Activated B cell treated with CpG ODN at 0.5 μM for 24 hours (primary cell): ENCODE results near the gene STK26. TPM values are rescaled to one million over a fixed set of nuclear protein-coding genes. Genes with fewer than 3 reads are reported as not detected.
"Not testable (repeated sequence)": the region's sequence is repeated elsewhere in the genome, so short reads cannot be mapped to it uniquely, and the experiment has no call there.

ENCODE experiments used
- ATAC-seq: fragments of 200-7000 bp; cut with Tn5 transposase; one replicate; pipeline ENCODE4 v1.10.0; 2021; ENCODE audit warnings: low read depth, mild to moderate bottlenecking, moderate library complexity
- CTCF ChIA-PET: fragments of 350-600 bp; sonication (Branson Sonifier 250); formaldehyde crosslinking; loops from one replicate; lab custom pipeline; 2021; ENCODE audit warnings: antibody characterized with exemption; lab: Charles Lee
- POLR2A ChIA-PET: fragments of 350-600 bp; sonication (Branson Sonifier 250); formaldehyde crosslinking; loops from one replicate; lab custom pipeline; 2021; ENCODE audit warnings: antibody characterized with exemption; lab: Charles Lee
- DNase-seq: peaks from one replicate; pipeline ENCODE4 v3.0.0; 2022
- H3K27ac Mint-ChIP-seq: one replicate; pipeline ENCODE4 v1.8.0; 2020; ENCODE audit warnings: mixed read lengths
- H3K27me3 Mint-ChIP-seq: one replicate; pipeline ENCODE4 v1.8.0; 2021; ENCODE audit warnings: mixed read lengths
- H3K36me3 Mint-ChIP-seq: one replicate; pipeline ENCODE4 v1.8.0; 2021; ENCODE audit warnings: low read depth, mixed read lengths
- H3K4me1 Mint-ChIP-seq: one replicate; pipeline ENCODE4 v1.8.0; 2021; ENCODE audit warnings: mixed read lengths
- H3K4me3 Mint-ChIP-seq: one replicate; pipeline ENCODE4 v1.8.0; 2020; ENCODE audit warnings: mild to moderate bottlenecking, mixed read lengths
- H3K9me3 Mint-ChIP-seq: one replicate; pipeline ENCODE4 v1.8.0; 2020; ENCODE audit warnings: mixed read lengths
- intact Hi-C: fragments of 100-400 bp; cut with micrococcal nuclease; formaldehyde crosslinking; loops from one replicate; pipeline ENCODE4 v1.15.1; 2024
- total RNA-seq: library from RNA; stranded (reverse); gene quantifications from 2 replicates; pipeline ENCODE4 v1.2.3, GENCODE V29; 2022
- TF ChIP-seq, protein P1 (sequence below): fragments of 200-600 bp; IDR thresholded peaks from one replicate; pipeline ENCODE4 v1.8.0; 2022; ENCODE audit warnings: antibody characterized with exemption, mild to moderate bottlenecking

STK26 gene
- total RNA-seq, 1 donor from 2014 or later: 19.9 TPM

DNA sequence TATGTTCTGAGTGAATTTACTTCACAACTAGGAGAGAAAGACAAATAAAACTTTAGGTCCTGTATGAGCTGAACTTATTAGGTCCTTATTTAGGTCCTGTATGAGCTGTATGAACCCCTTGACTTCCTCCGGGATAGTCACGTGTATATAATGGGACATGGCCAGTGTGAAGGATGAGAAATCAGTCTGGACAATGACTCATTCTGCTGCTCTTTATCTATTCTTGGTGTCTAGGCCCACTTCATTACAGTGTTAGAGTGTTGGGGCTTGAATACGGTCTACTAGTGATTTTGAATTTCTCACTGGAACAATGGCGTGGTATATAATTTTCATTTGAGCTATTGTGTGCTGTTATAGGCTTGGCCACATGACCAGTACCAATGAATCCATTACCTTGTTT is 21.9 kb downstream of the STK26 start:
- ChIA-PET POLR2A (no interaction called here), CTCF (no interaction called here)
- H3K36me3 Mint-ChIP-seq: peaks cover under 1% of the 10 kb centered on the region
- H3K9me3 Mint-ChIP-seq: no peaks in the 10 kb centered on the region
- H3K27ac Mint-ChIP-seq: no peak overlapping the region
- intact Hi-C loops: no loop called here
- TF ChIP-seq, protein P1, sequence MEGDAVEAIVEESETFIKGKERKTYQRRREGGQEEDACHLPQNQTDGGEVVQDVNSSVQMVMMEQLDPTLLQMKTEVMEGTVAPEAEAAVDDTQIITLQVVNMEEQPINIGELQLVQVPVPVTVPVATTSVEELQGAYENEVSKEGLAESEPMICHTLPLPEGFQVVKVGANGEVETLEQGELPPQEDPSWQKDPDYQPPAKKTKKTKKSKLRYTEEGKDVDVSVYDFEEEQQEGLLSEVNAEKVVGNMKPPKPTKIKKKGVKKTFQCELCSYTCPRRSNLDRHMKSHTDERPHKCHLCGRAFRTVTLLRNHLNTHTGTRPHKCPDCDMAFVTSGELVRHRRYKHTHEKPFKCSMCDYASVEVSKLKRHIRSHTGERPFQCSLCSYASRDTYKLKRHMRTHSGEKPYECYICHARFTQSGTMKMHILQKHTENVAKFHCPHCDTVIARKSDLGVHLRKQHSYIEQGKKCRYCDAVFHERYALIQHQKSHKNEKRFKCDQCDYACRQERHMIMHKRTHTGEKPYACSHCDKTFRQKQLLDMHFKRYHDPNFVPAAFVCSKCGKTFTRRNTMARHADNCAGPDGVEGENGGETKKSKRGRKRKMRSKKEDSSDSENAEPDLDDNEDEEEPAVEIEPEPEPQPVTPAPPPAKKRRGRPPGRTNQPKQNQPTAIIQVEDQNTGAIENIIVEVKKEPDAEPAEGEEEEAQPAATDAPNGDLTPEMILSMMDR: no peak
- no peak for ATAC-seq
- H3K27me3 Mint-ChIP-seq: no peaks in the 10 kb centered on the region
- no peak for DNase-seq
- no peak overlapping the region for H3K4me3 Mint-ChIP-seq
- H3K4me1 Mint-ChIP-seq: peaks cover 19% of the 10 kb centered on the region

DNA sequence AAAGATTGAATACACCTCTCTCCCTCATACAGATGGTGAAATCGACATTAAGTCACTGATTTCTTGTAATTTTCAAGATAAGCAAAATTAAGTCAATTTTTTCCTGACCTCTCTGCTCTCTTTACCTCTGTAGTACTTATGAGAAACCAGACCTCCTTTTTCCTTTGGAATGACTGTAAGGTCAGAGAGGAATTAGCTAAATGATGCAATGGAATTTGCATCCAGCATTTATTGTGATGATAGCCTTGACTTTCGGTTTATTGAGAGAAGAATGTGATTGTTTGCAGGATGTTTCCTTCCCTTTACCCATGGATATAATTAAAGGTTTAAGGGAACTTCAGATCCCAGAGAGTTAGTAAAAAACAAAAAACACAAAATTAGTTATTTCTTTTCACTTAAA is 22.4 kb downstream of the STK26 start:
- ChIA-PET POLR2A (no interaction called here), CTCF (no interaction called here)
- TF ChIP-seq, protein P1: no peak
- DNase-seq (no peak), ATAC-seq (no peak)
- peaks cover 2% of the 10 kb centered on the region for H3K36me3 Mint-ChIP-seq
- no peaks in the 10 kb centered on the region for H3K27me3 Mint-ChIP-seq
- no peak overlapping the region for H3K27ac Mint-ChIP-seq
- intact Hi-C loops: no loop called here
- no peak overlapping the region for H3K4me3 Mint-ChIP-seq
- no peaks in the 10 kb centered on the region for H3K9me3 Mint-ChIP-seq
- peaks cover 19% of the 10 kb centered on the region for H3K4me1 Mint-ChIP-seq

DNA sequence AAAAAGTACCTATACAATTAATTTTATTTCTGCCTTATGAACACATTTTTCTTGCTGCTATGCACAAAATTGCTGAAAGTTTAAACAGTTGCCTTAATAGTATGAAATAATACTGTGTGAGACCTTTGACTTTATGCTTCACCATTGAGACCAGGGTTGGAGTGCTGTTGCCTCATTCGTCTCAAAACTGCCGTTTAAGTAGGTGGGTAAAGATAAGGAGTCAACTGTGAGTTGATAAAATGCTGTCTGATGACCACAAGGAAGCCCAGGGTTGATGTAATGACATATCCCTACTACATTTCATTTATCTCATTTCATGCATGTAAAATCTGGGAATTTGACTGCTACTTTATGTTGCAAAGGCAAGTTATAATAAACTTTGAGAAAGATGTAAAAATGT is 23.4 kb downstream of the STK26 start:
- Mint-ChIP-seq H3K9me3 (no peaks in the 10 kb centered on the region), H3K4me3 (no peak overlapping the region), H3K36me3 (peaks cover 2% of the 10 kb centered on the region), H3K27me3 (no peaks in the 10 kb centered on the region), H3K27ac (no peak overlapping the region), H3K4me1 (peaks cover 10% of the 10 kb centered on the region)
- ChIA-PET POLR2A (no interaction called here), CTCF (no interaction called here)
- intact Hi-C loops: no loop called here
- TF ChIP-seq, protein P1: no peak
- ATAC-seq (no peak), DNase-seq (no peak)

DNA sequence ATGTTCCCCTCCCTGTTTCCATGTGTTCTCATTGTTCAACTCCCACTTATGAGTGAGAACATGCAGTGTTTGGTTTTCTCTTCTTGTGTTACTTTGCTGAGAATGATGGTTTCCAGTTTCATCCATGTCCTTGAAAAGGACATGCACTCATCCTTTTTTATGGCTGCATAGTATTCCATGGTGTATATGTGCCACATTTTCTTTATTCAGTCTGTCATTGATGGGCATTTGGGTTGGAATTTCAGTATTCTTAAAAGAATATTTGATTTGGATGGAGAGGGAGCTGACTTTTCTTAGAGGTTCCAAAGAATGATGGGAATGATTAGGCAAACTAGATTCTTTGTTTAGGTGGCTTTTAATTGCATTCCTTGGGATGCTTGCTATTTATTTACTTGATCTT is 28.7 kb downstream of the STK26 start:
- intact Hi-C loops, H3K9me3 Mint-ChIP-seq, POLR2A ChIA-PET, DNase-seq, H3K4me3 Mint-ChIP-seq, ATAC-seq, H3K27me3 Mint-ChIP-seq, H3K27ac Mint-ChIP-seq, CTCF ChIA-PET: not testable (repeated sequence)
- peaks cover 12% of the 10 kb centered on the region for H3K36me3 Mint-ChIP-seq
- H3K4me1 Mint-ChIP-seq: peaks cover 10% of the 10 kb centered on the region

DNA sequence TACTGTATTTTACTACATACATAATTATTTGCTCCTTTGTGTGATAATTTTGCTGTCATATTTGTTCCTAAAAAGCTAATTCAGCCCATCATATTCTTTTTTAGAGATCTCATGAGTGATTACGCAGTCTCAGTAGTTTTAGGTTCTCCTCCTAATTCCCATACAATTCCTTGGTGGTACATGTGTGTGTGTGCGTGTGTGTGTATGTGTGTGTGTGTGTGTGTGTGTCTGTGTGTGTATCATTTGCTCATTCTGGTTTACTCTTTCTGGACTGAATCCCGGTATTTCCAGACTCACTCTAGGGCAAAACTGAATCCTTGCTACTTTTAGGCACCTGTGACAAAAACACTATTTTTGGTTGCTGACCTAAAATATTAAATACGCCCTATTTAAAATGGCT is 34.9 kb downstream of the STK26 start:
- Mint-ChIP-seq H3K27me3 (no peaks in the 10 kb centered on the region), H3K9me3 (no peaks in the 10 kb centered on the region), H3K36me3 (peaks cover 11% of the 10 kb centered on the region), H3K27ac (no peak overlapping the region), H3K4me1 (peaks cover 21% of the 10 kb centered on the region), H3K4me3 (no peak overlapping the region)
- CTCF ChIA-PET: no interaction called here
- intact Hi-C loops: no loop called here
- TF ChIP-seq, protein P1: no peak
- DNase-seq (no peak), ATAC-seq (no peak)
- POLR2A ChIA-PET: no interaction called here

DNA sequence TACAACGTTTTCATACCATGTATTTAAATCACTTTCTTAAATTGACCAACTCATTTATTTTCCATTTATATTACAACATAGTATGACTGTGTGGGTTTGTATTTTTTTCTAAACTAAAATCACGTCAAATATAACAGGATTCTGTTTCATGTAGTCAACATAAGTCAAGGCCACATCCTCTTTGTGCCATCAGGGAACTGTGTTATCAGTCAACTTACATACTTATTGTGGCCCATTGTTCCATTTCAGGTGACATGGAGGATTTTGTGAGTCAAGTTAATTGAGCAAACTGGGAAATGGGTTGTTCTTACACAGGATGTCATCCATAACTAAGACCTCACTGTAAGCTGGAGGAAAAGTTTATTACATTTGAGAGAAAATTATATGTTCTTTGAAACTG is 35.9 kb downstream of the STK26 start:
- Mint-ChIP-seq H3K4me3 (no peak overlapping the region), H3K9me3 (no peaks in the 10 kb centered on the region), H3K27me3 (no peaks in the 10 kb centered on the region), H3K36me3 (peaks cover 12% of the 10 kb centered on the region), H3K4me1 (peaks cover 18% of the 10 kb centered on the region), H3K27ac (no peak overlapping the region)
- DNase-seq (no peak), ATAC-seq (no peak)
- TF ChIP-seq, protein P1: no peak
- intact Hi-C loops: no loop called here
- POLR2A ChIA-PET: no interaction called here
- CTCF ChIA-PET: interaction anchor here (0.6 kb wide), 1 partner anchor 237 kb away, joined by 3 read pairs; no protein-coding TSS in a partner anchor
